K562 (cell line): ENCODE results near the gene MOG. TPM values are rescaled to one million over a fixed set of nuclear protein-coding genes. Genes with fewer than 3 reads are reported as not detected.
A peak's percentile ranks its signal among the peaks of the same experiment; 100 is the strongest.

Experiments used
- ATAC-seq: fragments of 200-7000 bp; cut with Tn5 transposase; 3 replicates; pipeline ENCODE4 v1.9.1; 2020; ENCODE audit warnings: moderate library complexity
- BruUV-seq: library from RNA; stranded (reverse); fragments of 400-500 nt; replicated peaks from 2 replicates; lab custom pipeline; 2021; lab: Mats Ljungman, UMichigan
- CTCF ChIA-PET: fragments of 300-600 bp; formaldehyde crosslinking; extraction: SDS; loops from one replicate; lab custom pipeline; 2021; ENCODE audit warnings: low intra/inter-chr PET ratio; lab: Yijun Ruan, JAX
- POLR2A ChIA-PET: fragments of 300-600, 350-650 bp; sonication (Branson Sonifier 250); formaldehyde crosslinking; extraction: SDS; loops from one replicate; lab custom pipeline; 2021; ENCODE audit warnings: antibody characterized with exemption, inconsistent platforms; lab: Yijun Ruan, JAX
- DNase-seq, 4 experiments: peaks; one replicate each; pipeline versions ENCODE4 v3.0.0 to v3.0.0-alpha.2; 2011 to 2018; ENCODE audit warnings: low spot score in 3 of 4, mixed read lengths in 3 of 4; ENCODE audit errors: extremely low read depth in 1 of 4
- FAIRE-seq: peaks from 2 replicates; lab custom pipeline; 2011; peaks lifted over from hg19 to GRCh38; lab: Jason Lieb, UNC
- H2AFZ ChIP-seq: 2 replicates; pipeline ENCODE4 v1.6.0; 2011; ENCODE audit warnings: low read depth, low read length, control low read depth, inconsistent platforms
- H3K27ac ChIP-seq: fragments of 200-600 bp; 3 replicates; pipeline ENCODE4 v1.8.0; 2011; ENCODE audit warnings: low read depth, mild to moderate bottlenecking, control low read depth, inconsistent platforms, low read length, moderate library complexity, mixed read lengths; ENCODE audit errors: extremely low read depth
- H3K27me3 ChIP-seq, 2 experiments: fragments of 300-600 bp in 1 of 2; 2 replicates in 1 of 2; 3 replicates in 1 of 2; pipeline versions ENCODE4 v1.6.0 to v1.8.0; 2011; ENCODE audit warnings: inconsistent platforms in 2 of 2, low read length in 2 of 2, mild to moderate bottlenecking in 1 of 2, mixed read lengths in 1 of 2, moderate library complexity in 1 of 2; ENCODE audit not compliant: control insufficient read depth in 2 of 2, insufficient read depth in 2 of 2
- H3K36me3 ChIP-seq: fragments of 300-600 bp; 3 replicates; pipeline ENCODE4 v1.8.0; 2011; ENCODE audit warnings: mild to moderate bottlenecking, low read length, inconsistent platforms; ENCODE audit not compliant: control insufficient read depth, insufficient read depth
- H3K4me1 ChIP-seq, 2 experiments: fragments of 200-600 bp in 1 of 2; replicated peaks in 1 of 2; 2 replicates in 1 of 2; 3 replicates in 1 of 2; pipeline versions ENCODE4 v1.5.1 to v1.8.0; 2011; ENCODE audit warnings: inconsistent platforms in 2 of 2, low read length in 2 of 2, mild to moderate bottlenecking in 1 of 2, mixed read lengths in 1 of 2, moderate library complexity in 1 of 2; ENCODE audit not compliant: control insufficient read depth in 2 of 2, insufficient read depth in 2 of 2
- H3K4me2 ChIP-seq: 2 replicates; pipeline ENCODE4 v1.6.1; 2011; ENCODE audit warnings: low read length, control low read depth, inconsistent platforms, mixed read lengths; ENCODE audit not compliant: insufficient read depth
- H3K4me3 ChIP-seq: fragments of 200-600 bp; sonication (generic), shearing (Covaris generic); 2 replicates; pipeline ENCODE4 v1.5.1; 2016; ENCODE audit warnings: control low read depth, inconsistent platforms
- H3K79me2 ChIP-seq: fragments of 200-600 bp; 3 replicates; pipeline ENCODE4 v1.8.0; 2011; ENCODE audit warnings: low read length, inconsistent platforms; ENCODE audit not compliant: control insufficient read depth, insufficient read depth
- H3K9ac ChIP-seq, 2 experiments: 2 replicates each; pipeline versions ENCODE4 v1.6.0 to v1.6.1; 2011; ENCODE audit warnings: low read depth in 2 of 2, low read length in 2 of 2, control low read depth in 1 of 2, inconsistent platforms in 1 of 2, mild to moderate bottlenecking in 1 of 2, mixed read lengths in 1 of 2; ENCODE audit not compliant: insufficient read depth in 1 of 2
- H3K9me1 ChIP-seq: one replicate; pipeline ENCODE4 v1.6.0; 2011; ENCODE audit warnings: inconsistent platforms, mild to moderate bottlenecking, low read length, moderate library complexity; ENCODE audit not compliant: control insufficient read depth, insufficient read depth
- H3K9me3 ChIP-seq: replicated peaks from 2 replicates; pipeline ENCODE4 v1.5.1; 2011; ENCODE audit warnings: low read depth, low read length, inconsistent platforms; ENCODE audit not compliant: control insufficient read depth, insufficient read depth
- H4K20me1 ChIP-seq: replicated peaks from 2 replicates; pipeline ENCODE4 v1.6.1; 2011; ENCODE audit warnings: low read length, inconsistent platforms, mixed read lengths; ENCODE audit not compliant: control insufficient read depth, insufficient read depth
- CHD7 ChIP-seq: fragments of 200-600 bp; sonication (generic); IDR thresholded peaks from one replicate; pipeline ENCODE4 v1.6.1; 2012; ENCODE audit warnings: mild to moderate bottlenecking, low read depth, low read length, inconsistent platforms
- NFRKB ChIP-seq: fragments of 450-650 bp; IDR thresholded peaks from 2 replicates; pipeline ENCODE4 v1.6.1; 2016; ENCODE audit warnings: low read depth
- PKNOX1 ChIP-seq: fragments of 450-650 bp; IDR thresholded peaks from 2 replicates; pipeline ENCODE4 v1.6.1; 2016
- SREBF1 ChIP-seq: fragments of 150-350 bp; IDR thresholded peaks from 2 replicates; pipeline ENCODE4 v1.6.1; 2014; ENCODE audit warnings: antibody characterized with exemption, low read depth, low read length, borderline replicate concordance
- WHSC1 ChIP-seq: IDR thresholded peaks from one replicate; pipeline ENCODE4 v1.6.1; 2012; ENCODE audit warnings: low read length, control low read depth, inconsistent platforms
- ZNF668 ChIP-seq: fragments of 250-450 bp; sonication (Bioruptor Pico); IDR thresholded peaks from 2 replicates; pipeline ENCODE4 v1.8.0; 2022; ENCODE audit warnings: mild to moderate bottlenecking, inconsistent platforms
- ZSCAN32 ChIP-seq: fragments of 450-650 bp; formaldehyde crosslinking; IDR thresholded peaks from 2 replicates; pipeline ENCODE4 v1.4.0; 2020; ENCODE audit warnings: mild to moderate bottlenecking, moderate library complexity
- WGBS: fragments of 100-300 bp; shearing (Covaris generic); methylation state at CpG from one replicate; pipeline ENCODE4 v1.1.6; 2016; ENCODE audit warnings: low coverage, mixed read lengths; ENCODE audit not compliant: insufficient coverage; ENCODE audit errors: missing lambda C conversion rate; 5-methylcytosine and 5-hydroxymethylcytosine counted together
- in situ Hi-C: fragments of 300-500 bp; cut with MboI; formaldehyde crosslinking; loops from 4 replicates; pipeline ENCODE4 v1.15.0; 2018; ENCODE audit warnings: inconsistent platforms, mixed read lengths
- intact Hi-C: fragments of 100-400 bp; cut with micrococcal nuclease; formaldehyde crosslinking; loops from 2 replicates; pipeline ENCODE4 v1.14.2; 2022
- polyA plus RNA-seq, 8 experiments: library from polyadenylated mRNA; depleted of rRNA in 4 of 8; stranded (reverse) in 5 of 8; unstranded in 3 of 8; fragments of >200 nt; fragmentation: Nextera tagmentation in 2 of 8; fragmentation: Illumina TruSeq in 1 of 8; extraction: Ambion mirVana in 2 of 8; extraction: Trizol in 1 of 8; gene quantifications; 2 replicates each; pipeline versions ENCODE4 v1.2.1 to v1.2.3, GENCODE V29; 2011 to 2014; ENCODE audit warnings: inconsistent platforms in 1 of 8, missing spikeins in 1 of 8
- total RNA-seq, 7 experiments: library from RNA; depleted of rRNA in 6 of 7; stranded (reverse); fragments of >200 nt in 6 of 7; fragmentation: Illumina TruSeq in 2 of 7; extraction: Trizol in 2 of 7; gene quantifications; 2 replicates each; pipeline versions ENCODE4 v1.2.1 to v1.2.3, GENCODE V29; 2011 to 2021; ENCODE audit warnings: low replicate concordance in 1 of 7

The MOG gene
- total and polyA plus RNA-seq, 9 of the 15 experiments (the other 6 are each of a cell fraction or from before 2014, with no cell fraction given) = not detected

- intact Hi-C loops = no loop called here
- DNase-seq = peak in 2 of 4 experiments; percentile 31 to 37
- no peak overlapping the region for H3K27ac ChIP-seq
- POLR2A ChIA-PET = interaction anchor here (0.6 to 1.2 kb wide), 6 partner anchors 21 to 397 kb away, joined by 3 read pairs; no protein-coding TSS in a partner anchor
- peak; percentile 81 for ATAC-seq
- H4K20me1 ChIP-seq = no peaks in the 10 kb centered on the region
- no peaks in the 10 kb centered on the region for H3K9me1 ChIP-seq
- H3K79me2 ChIP-seq = no peaks in the 10 kb centered on the region
- no peak overlapping the region for H3K4me2 ChIP-seq
- H3K9ac ChIP-seq = no peak overlapping the region
- no peaks in the 10 kb centered on the region; a peak in 1 of 5 replicates for H3K4me1 ChIP-seq
- CTCF ChIA-PET = no interaction called here
- no TSS peak for BruUV-seq
- H3K9me3 ChIP-seq = no peaks in the 10 kb centered on the region; the same call in 1 of the 2 replicates
- in situ Hi-C loops = no loop called here
- 5% methylated on average over 10 of the region's 10 CpGs for WGBS
- no peaks in the 10 kb centered on the region for H3K36me3 ChIP-seq
- H3K4me3 ChIP-seq = no peak overlapping the region
- no peak overlapping the region for H2AFZ ChIP-seq
- peaks cover 0 to 14% of the 10 kb centered on the region in 2 experiments; a peak in 2 of 5 replicates for H3K27me3 ChIP-seq
- FAIRE-seq = peak; percentile 11
- TF ChIP-seq CHD7 (no peak), PKNOX1 (peak; percentile 22; the same call in 1 of the 2 replicates), ZSCAN32 (CRISPR knock-in tag) (no peak), NFRKB (no peak), WHSC1 (no peak), ZNF668 (CRISPR knock-in tag) (no peak), SREBF1 (no peak)
Observed at GRCh38 chr6:29696147-29697125, 39.5 kb downstream of the MOG start.
